ENCODE measurements around the gene NKAIN2. TPM values are rescaled to one million over a fixed set of nuclear protein-coding genes. Genes with fewer than 3 reads are reported as not detected.
"Not testable (repeated sequence)": the region's sequence is repeated elsewhere in the genome, so short reads cannot be mapped to it uniquely, and the experiment has no call there.

NKAIN2 gene
- total and polyA plus RNA-seq, 12 donors: 0.07 to 3.0 (median 0.28) TPM; not detected in 1

- Histone ChIP-seq H3K9me3 (no peaks in the 10 kb centered on the region), H3K4me3 (no peak overlapping the region), H3K36me3 (no peaks in the 10 kb centered on the region), H3K27me3 (no peaks in the 10 kb centered on the region), H3K27ac (no peak overlapping the region), H3K4me1 (no peaks in the 10 kb centered on the region)
- no peak for DNase-seq
- TF ChIP-seq CTCF (IDR thresholded peaks at IDR 0.05): no peak
- intact Hi-C loops (cut with DNase I): no loop called here
- no peak for ATAC-seq
Measured at GRCh38 chr6:124719913-124720312, 916.2 kb downstream of the NKAIN2 start.

- H3K4me1 ChIP-seq: no peaks in the 10 kb centered on the region
- ATAC-seq: no peak
- intact Hi-C loops (cut with DNase I): no loop called here
- no peaks in the 10 kb centered on the region for H3K9me3 ChIP-seq
- H3K36me3 ChIP-seq: no peaks in the 10 kb centered on the region
- H3K27me3 ChIP-seq: no peaks in the 10 kb centered on the region
- no peak for TF ChIP-seq CTCF (IDR thresholded peaks at IDR 0.05)
- 71 to 85% methylated on average over 3 of the region's 11 CpGs for WGBS, 2 donors
- no peak for DNase-seq
- no peak overlapping the region for H3K4me3 ChIP-seq
- H3K27ac ChIP-seq: no peak overlapping the region
Measured at GRCh38 chr6:124721331-124721730, 917.7 kb downstream of the NKAIN2 start.

GRCh38 chr6:124722141-124722878 is 918.6 kb downstream of the NKAIN2 start:
- WGBS, 2 donors: 57 to 79% methylated on average over 3 of the region's 3 CpGs
- DNase-seq (no peak), ATAC-seq (no peak)
- H3K36me3 ChIP-seq: no peaks in the 10 kb centered on the region
- H3K27ac ChIP-seq: no peak overlapping the region
- H3K9me3 ChIP-seq: no peaks in the 10 kb centered on the region
- H3K27me3 ChIP-seq: no peaks in the 10 kb centered on the region
- H3K4me3 ChIP-seq: no peak overlapping the region
- intact Hi-C loops (cut with DNase I): no loop called here
- H3K4me1 ChIP-seq: no peaks in the 10 kb centered on the region
- TF ChIP-seq CTCF (IDR thresholded peaks at IDR 0.05): no peak

- no peak for TF ChIP-seq CTCF (IDR thresholded peaks at IDR 0.05)
- H3K36me3 ChIP-seq: no peaks in the 10 kb centered on the region
Measured at GRCh38 chr6:124723671-124724070, 920.0 kb downstream of the NKAIN2 start.

GRCh38 chr6:124737804-124738203 is 934.1 kb downstream of the NKAIN2 start:
- H3K4me3 ChIP-seq; H3K36me3 ChIP-seq; intact Hi-C loops (cut with DNase I); DNase-seq; H3K27me3 ChIP-seq; H3K27ac ChIP-seq; H3K4me1 ChIP-seq; ATAC-seq: not testable (repeated sequence)
- WGBS, 2 donors: 88 to 96% methylated on average over 1 of the region's 1 CpG
- peaks cover 0 to 16% (median 5%) of the 10 kb centered on the region in 11 donors for H3K9me3 ChIP-seq

More at GRCh38 chr6:124723671-124724070, 920.0 kb downstream of the NKAIN2 start:
- H3K27ac ChIP-seq: no peak overlapping the region
- intact Hi-C loops (cut with DNase I): no loop called here
- H3K4me3 ChIP-seq: no peak overlapping the region
- no peaks in the 10 kb centered on the region for H3K27me3 ChIP-seq
- ATAC-seq (no peak), DNase-seq (no peak)
- no peaks in the 10 kb centered on the region for H3K4me1 ChIP-seq
- no peaks in the 10 kb centered on the region for H3K9me3 ChIP-seq

Measured in heart right ventricle (tissue), 16 donors.